ENCODE data around the gene P4HA1. TPM values are rescaled to one million over a fixed set of nuclear protein-coding genes. Genes with fewer than 3 reads are reported as not detected.
"Not testable (repeated sequence)": the region's sequence is repeated elsewhere in the genome, so short reads cannot be mapped to it uniquely, and the experiment has no call there.

Gene P4HA1
- total RNA-seq, 1 experiment from 2014 or later, result 58.5 TPM

- H3K27ac ChIP-seq (ENCODE audit: low read length); ATAC-seq; CTCF ChIA-PET; H3K27me3 ChIP-seq (ENCODE audit: control insufficient read depth, insufficient read depth, low read length); in situ Hi-C loops (cut with HindIII; ENCODE audit: low pct_unique_long_range_greater_than_20kb, low sequenced_read_pairs); H3K9me3 ChIP-seq (ENCODE audit: control insufficient read depth, insufficient read depth, low read depth, low read length); DNase-seq (ENCODE audit: low read depth, low spot score); H3K4me1 ChIP-seq (ENCODE audit: control insufficient read depth, insufficient read depth, low read length); H3K36me3 ChIP-seq (ENCODE audit: control insufficient read depth, insufficient read depth, low read length); H3K4me3 ChIP-seq (ENCODE audit: low read depth in 2 of 2, low read length in 2 of 2); intact Hi-C loops (cut with micrococcal nuclease; ENCODE audit: unreplicated experiment); BruUV-seq (replicated peaks): not testable (repeated sequence)
- POLR2A ChIA-PET, result interaction anchor here (0.7 kb wide), 1 partner anchor 699 kb away, joined by 3 read pairs; no protein-coding TSS in a partner anchor
These were observed 12.6 kb upstream of the P4HA1 start for GRCh38 chr10:73109248-73109652.

- H3K27me3 ChIP-seq (ENCODE audit: control insufficient read depth, insufficient read depth, low read length), result no peaks in the 10 kb centered on the region
- DNase-seq (ENCODE audit: low read depth, low spot score) (no peak), ATAC-seq (no peak)
- H3K9me3 ChIP-seq (ENCODE audit: control insufficient read depth, insufficient read depth, low read depth, low read length), result no peaks in the 10 kb centered on the region
- ChIA-PET CTCF (no interaction called here), POLR2A (interaction anchor here (0.6 kb wide), 1 partner anchor 9 kb away, joined by 7 read pairs; the partner anchor contains the start of gene P4HA1)
- no TSS peak for BruUV-seq (replicated peaks)
- H3K27ac ChIP-seq (ENCODE audit: low read length), result no peak overlapping the region
- no peak overlapping the region for H3K4me3 ChIP-seq (ENCODE audit: low read depth in 2 of 2, low read length in 2 of 2)
- in situ Hi-C loops (cut with HindIII; ENCODE audit: low pct_unique_long_range_greater_than_20kb, low sequenced_read_pairs) (no loop called here), intact Hi-C loops (cut with micrococcal nuclease; ENCODE audit: unreplicated experiment) (no loop called here)
- H3K4me1 ChIP-seq (ENCODE audit: control insufficient read depth, insufficient read depth, low read length), result no peaks in the 10 kb centered on the region
- no peak for TF ChIP-seq REST (IDR thresholded peaks at IDR 0.05; ENCODE audit: insufficient read depth in 1 of 2, low read depth in 2 of 2, low read length in 1 of 2)
- no peak for TF ChIP-seq TCF7L2 (IDR thresholded peaks at IDR 0.05; ENCODE audit: low read depth, low read length)
- no peak for TF ChIP-seq CTCF (IDR thresholded peaks at IDR 0.05)
- TF ChIP-seq POLR2AphosphoS5 (IDR thresholded peaks at IDR 0.05; ENCODE audit: low read depth, low read length), result no peak
- TF ChIP-seq SIN3A (IDR thresholded peaks at IDR 0.05; ENCODE audit: borderline replicate concordance, insufficient read depth, low read depth, low read length), result no peak
- no peaks in the 10 kb centered on the region for H3K36me3 ChIP-seq (ENCODE audit: control insufficient read depth, insufficient read depth, low read length)
These were observed 9.6 kb upstream of the P4HA1 start for GRCh38 chr10:73106301-73106700.

- Histone ChIP-seq H3K9me3 (ENCODE audit: control insufficient read depth, insufficient read depth, low read depth, low read length) (no peaks in the 10 kb centered on the region), H3K36me3 (ENCODE audit: control insufficient read depth, insufficient read depth, low read length) (peaks cover 6% of the 10 kb centered on the region; the same call in 1 of the 2 replicates), H3K4me3 (ENCODE audit: low read depth in 2 of 2, low read length in 2 of 2) (no peak overlapping the region), H3K27me3 (ENCODE audit: control insufficient read depth, insufficient read depth, low read length) (no peaks in the 10 kb centered on the region), H3K4me1 (ENCODE audit: control insufficient read depth, insufficient read depth, low read length) (peaks cover 11% of the 10 kb centered on the region), H3K27ac (ENCODE audit: low read length) (no peak overlapping the region)
- ChIA-PET CTCF (no interaction called here), POLR2A (no interaction called here)
- ATAC-seq (no peak), DNase-seq (ENCODE audit: low read depth, low spot score) (no peak)
- BruUV-seq (replicated peaks), result no TSS peak
- intact Hi-C loops (cut with micrococcal nuclease; ENCODE audit: unreplicated experiment) (no loop called here), in situ Hi-C loops (cut with HindIII; ENCODE audit: low pct_unique_long_range_greater_than_20kb, low sequenced_read_pairs) (no loop called here)
- TF ChIP-seq CTCF (IDR thresholded peaks at IDR 0.05) (no peak), REST (IDR thresholded peaks at IDR 0.05; ENCODE audit: insufficient read depth in 1 of 2, low read depth in 2 of 2, low read length in 1 of 2) (no peak), POLR2AphosphoS5 (IDR thresholded peaks at IDR 0.05; ENCODE audit: low read depth, low read length) (no peak), TCF7L2 (IDR thresholded peaks at IDR 0.05; ENCODE audit: low read depth, low read length) (no peak), SIN3A (IDR thresholded peaks at IDR 0.05; ENCODE audit: borderline replicate concordance, insufficient read depth, low read depth, low read length) (no peak)
These were observed 2.5 kb upstream of the P4HA1 start for GRCh38 chr10:73099141-73099540.
